ENCODE data around the gene PAN2.
"Not testable (repeated sequence)": the region's sequence is repeated elsewhere in the genome, so short reads cannot be mapped to it uniquely, and the experiment has no call there.

PAN2 gene

GRCh38 chr12:56321610-56322009 is 12.2 kb downstream of the PAN2 start:
- not testable (repeated sequence) for H2BK120ac ChIP-seq (ENCODE audit: low read depth, low read length); H3K27ac ChIP-seq (ENCODE audit: low read length, poor library complexity, severe bottlenecking); H2BK5ac ChIP-seq (ENCODE audit: low read depth, low read length, poor library complexity, severe bottlenecking); H3K27me3 ChIP-seq (ENCODE audit: control insufficient read depth in 1 of 2, insufficient read depth in 1 of 2, low read length in 2 of 2); H3K9me3 ChIP-seq (ENCODE audit: control insufficient read depth, low read length); H2AFZ ChIP-seq (ENCODE audit: low read depth, low read length); H3K18ac ChIP-seq (ENCODE audit: low read depth in 1 of 2, low read length in 2 of 2); H3K4ac ChIP-seq (ENCODE audit: low read depth in 1 of 2, low read length in 2 of 2); H3K4me2 ChIP-seq (ENCODE audit: low read length, poor library complexity, severe bottlenecking); H4K8ac ChIP-seq (ENCODE audit: low read length); H3K23ac ChIP-seq (ENCODE audit: low read length in 2 of 2); DNase-seq; H2BK12ac ChIP-seq (ENCODE audit: low read length in 2 of 2); H3K14ac ChIP-seq (ENCODE audit: low read length in 2 of 2); H2AK5ac ChIP-seq (ENCODE audit: low read length, severe bottlenecking); H3K4me3 ChIP-seq (ENCODE audit: insufficient read depth in 1 of 2, low read depth in 1 of 2, low read length in 2 of 2); H2BK15ac ChIP-seq (ENCODE audit: low read depth, poor library complexity, severe bottlenecking); H4K91ac ChIP-seq (ENCODE audit: low read length); H3K4me1 ChIP-seq (ENCODE audit: control insufficient read depth, insufficient read depth, low read depth, low read length); H3K9ac ChIP-seq (ENCODE audit: low read length); H3K79me1 ChIP-seq (replicated peaks; ENCODE audit: low read length, poor library complexity, severe bottlenecking)
- WGBS, result 99% methylated on average over 7 of the region's 8 CpGs
- H3K36me3 ChIP-seq (ENCODE audit: control insufficient read depth in 1 of 2, insufficient read depth in 2 of 2, low read depth in 1 of 2, low read length in 2 of 2), result peaks cover 36 to 63% of the 10 kb centered on the region in 2 experiments

DNA sequence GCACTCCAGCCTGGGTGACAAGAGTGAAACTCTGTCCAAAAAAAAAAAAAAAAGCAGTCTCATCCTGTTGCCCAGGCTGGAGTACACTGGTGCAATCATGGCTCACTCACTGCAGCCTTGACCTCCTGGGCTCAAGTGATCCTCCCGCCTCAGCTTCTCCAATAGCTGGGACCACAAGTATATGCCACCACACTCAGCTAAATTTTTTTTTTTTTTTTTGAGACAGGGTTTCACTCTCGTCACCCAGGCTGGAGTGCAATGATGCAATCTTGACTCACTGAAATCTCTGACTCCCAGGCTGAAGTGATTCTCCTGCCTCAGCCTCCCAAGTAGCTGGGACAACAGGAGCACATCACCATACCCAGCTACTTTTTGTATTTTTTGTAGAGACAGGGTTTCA is 12.8 kb downstream of the PAN2 start:
- Histone ChIP-seq H4K8ac (ENCODE audit: low read length) (no peak overlapping the region), H3K27me3 (ENCODE audit: control insufficient read depth in 1 of 2, insufficient read depth in 1 of 2, low read length in 2 of 2) (no peaks in the 10 kb centered on the region), H2BK120ac (ENCODE audit: low read depth, low read length) (no peak overlapping the region), H2BK5ac (ENCODE audit: low read depth, low read length, poor library complexity, severe bottlenecking) (no peak overlapping the region), H4K91ac (ENCODE audit: low read length) (no peak overlapping the region), H3K9me3 (ENCODE audit: control insufficient read depth, low read length) (no peaks in the 10 kb centered on the region), H2BK12ac (ENCODE audit: low read length in 2 of 2) (no peak overlapping the region), H3K4me2 (ENCODE audit: low read length, poor library complexity, severe bottlenecking) (no peak overlapping the region), H2BK15ac (ENCODE audit: low read depth, poor library complexity, severe bottlenecking) (no peak overlapping the region), H3K23ac (ENCODE audit: low read length in 2 of 2) (no peak overlapping the region), H3K79me1 (replicated peaks; ENCODE audit: low read length, poor library complexity, severe bottlenecking) (peaks cover 2% of the 10 kb centered on the region), H3K14ac (ENCODE audit: low read length in 2 of 2) (no peak overlapping the region), H3K27ac (ENCODE audit: low read length, poor library complexity, severe bottlenecking) (no peak overlapping the region), H2AK5ac (ENCODE audit: low read length, severe bottlenecking) (no peak overlapping the region), H2AFZ (ENCODE audit: low read depth, low read length) (no peak overlapping the region), H3K4me3 (ENCODE audit: insufficient read depth in 1 of 2, low read depth in 1 of 2, low read length in 2 of 2) (no peak overlapping the region), H3K4ac (ENCODE audit: low read depth in 1 of 2, low read length in 2 of 2) (no peak overlapping the region), H3K9ac (ENCODE audit: low read length) (no peak overlapping the region), H3K36me3 (ENCODE audit: control insufficient read depth in 1 of 2, insufficient read depth in 2 of 2, low read depth in 1 of 2, low read length in 2 of 2) (peaks cover 33 to 57% of the 10 kb centered on the region in 2 experiments), H3K18ac (ENCODE audit: low read depth in 1 of 2, low read length in 2 of 2) (no peak overlapping the region), H3K4me1 (ENCODE audit: control insufficient read depth, insufficient read depth, low read depth, low read length) (no peaks in the 10 kb centered on the region)
- 87% methylated on average over 2 of the region's 2 CpGs for WGBS
- peak; percentile 27 for DNase-seq

- Histone ChIP-seq H3K9me3 (ENCODE audit: control insufficient read depth, low read length) (no peaks in the 10 kb centered on the region), H3K18ac (ENCODE audit: low read depth in 1 of 2, low read length in 2 of 2) (no peak overlapping the region), H3K9ac (ENCODE audit: low read length) (no peak overlapping the region), H3K4me3 (ENCODE audit: insufficient read depth in 1 of 2, low read depth in 1 of 2, low read length in 2 of 2) (no peak overlapping the region), H3K27ac (ENCODE audit: low read length, poor library complexity, severe bottlenecking) (no peak overlapping the region), H4K91ac (ENCODE audit: low read length) (no peak overlapping the region), H2AK5ac (ENCODE audit: low read length, severe bottlenecking) (no peak overlapping the region), H4K8ac (ENCODE audit: low read length) (no peak overlapping the region), H3K4me1 (ENCODE audit: control insufficient read depth, insufficient read depth, low read depth, low read length) (peaks cover 6% of the 10 kb centered on the region), H2BK12ac (ENCODE audit: low read length in 2 of 2) (no peak overlapping the region), H2BK5ac (ENCODE audit: low read depth, low read length, poor library complexity, severe bottlenecking) (no peak overlapping the region), H3K27me3 (ENCODE audit: control insufficient read depth in 1 of 2, insufficient read depth in 1 of 2, low read length in 2 of 2) (no peaks in the 10 kb centered on the region), H3K4ac (ENCODE audit: low read depth in 1 of 2, low read length in 2 of 2) (no peak overlapping the region), H2BK120ac (ENCODE audit: low read depth, low read length) (no peak overlapping the region), H3K23ac (ENCODE audit: low read length in 2 of 2) (no peak overlapping the region), H3K4me2 (ENCODE audit: low read length, poor library complexity, severe bottlenecking) (no peak overlapping the region), H2AFZ (ENCODE audit: low read depth, low read length) (no peak overlapping the region), H2BK15ac (ENCODE audit: low read depth, poor library complexity, severe bottlenecking) (no peak overlapping the region), H3K14ac (ENCODE audit: low read length in 2 of 2) (no peak overlapping the region), H3K79me1 (replicated peaks; ENCODE audit: low read length, poor library complexity, severe bottlenecking) (peaks cover 9% of the 10 kb centered on the region), H3K36me3 (ENCODE audit: control insufficient read depth in 1 of 2, insufficient read depth in 2 of 2, low read depth in 1 of 2, low read length in 2 of 2) (peaks cover 24 to 32% of the 10 kb centered on the region in 2 experiments)
- WGBS, result 86% methylated on average over 3 of the region's 3 CpGs
- DNase-seq, result no peak
Observed at GRCh38 chr12:56317675-56318074, 16.1 kb downstream of the PAN2 start.

DNA sequence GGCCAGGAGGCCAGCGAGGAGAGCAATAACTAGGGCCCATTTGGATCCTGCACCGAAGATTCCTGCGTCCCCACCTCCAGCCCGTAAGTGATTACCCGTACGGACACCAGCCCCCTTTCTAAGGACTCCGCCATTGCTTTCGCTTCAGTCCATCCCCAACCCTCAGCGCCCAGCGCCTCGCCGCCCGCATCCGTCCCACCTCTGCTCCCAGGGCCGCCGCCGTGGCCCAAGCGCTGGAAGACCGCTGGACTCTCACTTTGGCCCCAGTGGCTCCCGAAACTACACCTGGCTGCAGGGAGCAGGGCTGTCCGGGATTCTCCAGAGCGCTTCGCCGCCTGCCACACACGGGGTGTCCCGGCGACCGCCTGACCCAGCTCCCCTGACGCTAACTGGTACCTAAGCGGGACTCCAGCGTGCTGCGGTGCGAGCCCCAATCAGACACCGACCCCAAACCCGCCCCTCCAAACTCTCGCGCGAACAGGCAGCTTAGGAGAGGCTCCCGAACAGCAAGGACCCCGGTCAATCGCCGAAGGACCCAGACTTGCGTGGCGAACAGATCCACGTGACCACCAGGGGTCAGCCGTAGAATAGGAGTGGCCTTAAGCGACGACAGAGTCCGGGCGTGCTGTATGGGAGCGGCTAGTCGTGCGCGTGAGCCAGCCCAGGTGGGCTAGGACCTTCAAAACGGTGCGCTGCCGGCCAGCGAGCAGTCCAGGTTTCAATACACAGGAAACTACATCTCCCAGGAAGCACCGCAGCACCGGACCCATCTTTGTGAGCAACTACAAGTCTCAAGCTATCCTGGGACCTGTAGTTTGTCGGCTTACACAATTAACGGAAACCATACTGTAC is 18.0 kb downstream of the PAN2 start, which contains the start of gene CNPY2:
CNPY2 (minus strand) TSS at position 367 of the 852 bp plus-strand sequence. CDS start 771 bp downstream, outside the sequence.
- peak within 1 kb of the TSS; percentile 66 to 86 for H2BK12ac ChIP-seq (ENCODE audit: low read length in 2 of 2)

More for the DNA sequence above, 18.0 kb downstream of the PAN2 start, which contains the start of gene CNPY2:
- H4K8ac ChIP-seq (ENCODE audit: low read length), result peak within 1 kb of the TSS; percentile 93
- peak within 1 kb of the TSS; percentile 91 to 100 for H3K4me3 ChIP-seq (ENCODE audit: insufficient read depth in 1 of 2, low read depth in 1 of 2, low read length in 2 of 2)
- DNase-seq, result peak; percentile 98
- peak within 1 kb of the TSS; percentile 96 to 99 for H3K18ac ChIP-seq (ENCODE audit: low read depth in 1 of 2, low read length in 2 of 2)
- peak within 1 kb of the TSS; percentile 95 for H4K91ac ChIP-seq (ENCODE audit: low read length)
- H3K4ac ChIP-seq (ENCODE audit: low read depth in 1 of 2, low read length in 2 of 2), result peak within 1 kb of the TSS; percentile 86 to 90
- peak within 1 kb of the TSS; percentile 48 for H2BK5ac ChIP-seq (ENCODE audit: low read depth, low read length, poor library complexity, severe bottlenecking)
- peak within 1 kb of the TSS; percentile 62 for H2BK120ac ChIP-seq (ENCODE audit: low read depth, low read length)
- peak within 1 kb of the TSS; percentile 96 for H2AFZ ChIP-seq (ENCODE audit: low read depth, low read length)
- H3K27me3 ChIP-seq (ENCODE audit: control insufficient read depth in 1 of 2, insufficient read depth in 1 of 2, low read length in 2 of 2), result no peaks in the 10 kb centered on the region
- peak within 1 kb of the TSS in 1 of 2 experiments; percentile 95 for H3K14ac ChIP-seq (ENCODE audit: low read length in 2 of 2)
- peaks cover 6% of the 10 kb centered on the region for H3K4me1 ChIP-seq (ENCODE audit: control insufficient read depth, insufficient read depth, low read depth, low read length)
- peak within 1 kb of the TSS; percentile 86 for H2AK5ac ChIP-seq (ENCODE audit: low read length, severe bottlenecking)
- H3K27ac ChIP-seq (ENCODE audit: low read length, poor library complexity, severe bottlenecking), result peak within 1 kb of the TSS; percentile 91
- peak within 1 kb of the TSS; percentile 96 for H3K9ac ChIP-seq (ENCODE audit: low read length)
- H3K23ac ChIP-seq (ENCODE audit: low read length in 2 of 2), result peak within 1 kb of the TSS; percentile 22 to 92
- peak within 1 kb of the TSS; percentile 88 for H3K4me2 ChIP-seq (ENCODE audit: low read length, poor library complexity, severe bottlenecking)
- peaks cover 31 to 34% of the 10 kb centered on the region in 2 experiments for H3K36me3 ChIP-seq (ENCODE audit: control insufficient read depth in 1 of 2, insufficient read depth in 2 of 2, low read depth in 1 of 2, low read length in 2 of 2)
- H3K79me1 ChIP-seq (replicated peaks; ENCODE audit: low read length, poor library complexity, severe bottlenecking), result peaks cover 11% of the 10 kb centered on the region
- H3K9me3 ChIP-seq (ENCODE audit: control insufficient read depth, low read length), result no peaks in the 10 kb centered on the region
- WGBS, result under 1% methylated on average over 62 of the region's 62 CpGs
- H2BK15ac ChIP-seq (ENCODE audit: low read depth, poor library complexity, severe bottlenecking), result peak within 1 kb of the TSS; percentile 13
